ENCODE measurements around the gene IL17F.
"Not testable (repeated sequence)": the region's sequence is repeated elsewhere in the genome, so short reads cannot be mapped to it uniquely, and the experiment has no call there.

Gene IL17F

GRCh38 chr6:52201493-52201892 is 42.8 kb downstream of the IL17F start:
- no peak overlapping the region for H3K27ac ChIP-seq (ENCODE audit: low read depth, low read length)
- no peaks in the 10 kb centered on the region for H3K36me3 ChIP-seq (ENCODE audit: low read length)
- no peaks in the 10 kb centered on the region for H3K9me2 ChIP-seq (replicated peaks; ENCODE audit: insufficient read depth, low read length)
- H3K4me2 ChIP-seq (ENCODE audit: low read depth, low read length, poor library complexity, severe bottlenecking) = no peak overlapping the region
- H2AFZ ChIP-seq (ENCODE audit: low read depth, low read length, severe bottlenecking) = no peak overlapping the region
- H4K20me1 ChIP-seq (ENCODE audit: low read depth, low read length) = no peaks in the 10 kb centered on the region
- H3K79me2 ChIP-seq (ENCODE audit: insufficient read depth, low read length) = no peaks in the 10 kb centered on the region
- H3K9me3 ChIP-seq (ENCODE audit: insufficient read depth, low read length) = no peaks in the 10 kb centered on the region
- no peaks in the 10 kb centered on the region for H3K27me3 ChIP-seq (ENCODE audit: low read length)
- H3K9ac ChIP-seq (ENCODE audit: low read length) = no peak overlapping the region
- TF ChIP-seq EZH2phosphoT487 (conservative IDR thresholded peaks at IDR 0.05; ENCODE audit: low read length) (no peak), CTCF (IDR thresholded peaks at IDR 0.05; ENCODE audit: insufficient read depth, low read length, poor library complexity, severe bottlenecking) (no peak)
- H3K4me3 ChIP-seq (ENCODE audit: insufficient read depth, low read length, poor library complexity, severe bottlenecking) = no peak overlapping the region
- H3F3A ChIP-seq (ENCODE audit: insufficient read depth) = no peaks in the 10 kb centered on the region

- H3K9me2 ChIP-seq (replicated peaks; ENCODE audit: insufficient read depth, low read length) = no peaks in the 10 kb centered on the region
- TF ChIP-seq EZH2phosphoT487 (conservative IDR thresholded peaks at IDR 0.05; ENCODE audit: low read length) = no peak
- TF ChIP-seq CTCF (IDR thresholded peaks at IDR 0.05; ENCODE audit: insufficient read depth, low read length, poor library complexity, severe bottlenecking) = no peak
- H4K20me1 ChIP-seq (ENCODE audit: low read depth, low read length) = no peaks in the 10 kb centered on the region
These were observed 43.3 kb downstream of the IL17F start for GRCh38 chr6:52201046-52201445.

GRCh38 chr6:52200088-52200487 is 44.2 kb downstream of the IL17F start:
- H3K36me3 ChIP-seq (ENCODE audit: low read length); H3K4me3 ChIP-seq (ENCODE audit: insufficient read depth, low read length, poor library complexity, severe bottlenecking); H3K79me2 ChIP-seq (ENCODE audit: insufficient read depth, low read length); H3K27ac ChIP-seq (ENCODE audit: low read depth, low read length); H3K27me3 ChIP-seq (ENCODE audit: low read length); H3K9ac ChIP-seq (ENCODE audit: low read length); H3K9me2 ChIP-seq (replicated peaks; ENCODE audit: insufficient read depth, low read length); H3F3A ChIP-seq (ENCODE audit: insufficient read depth); H3K9me3 ChIP-seq (ENCODE audit: insufficient read depth, low read length); H4K20me1 ChIP-seq (ENCODE audit: low read depth, low read length); H3K4me2 ChIP-seq (ENCODE audit: low read depth, low read length, poor library complexity, severe bottlenecking); H2AFZ ChIP-seq (ENCODE audit: low read depth, low read length, severe bottlenecking): not testable (repeated sequence)

More at GRCh38 chr6:52201046-52201445, 43.3 kb downstream of the IL17F start:
- Histone ChIP-seq H3K79me2 (ENCODE audit: insufficient read depth, low read length) (no peaks in the 10 kb centered on the region), H3K4me3 (ENCODE audit: insufficient read depth, low read length, poor library complexity, severe bottlenecking) (no peak overlapping the region), H3F3A (ENCODE audit: insufficient read depth) (no peaks in the 10 kb centered on the region), H2AFZ (ENCODE audit: low read depth, low read length, severe bottlenecking) (no peak overlapping the region), H3K4me2 (ENCODE audit: low read depth, low read length, poor library complexity, severe bottlenecking) (no peak overlapping the region), H3K27ac (ENCODE audit: low read depth, low read length) (no peak overlapping the region), H3K36me3 (ENCODE audit: low read length) (no peaks in the 10 kb centered on the region), H3K27me3 (ENCODE audit: low read length) (no peaks in the 10 kb centered on the region), H3K9me3 (ENCODE audit: insufficient read depth, low read length) (no peaks in the 10 kb centered on the region), H3K9ac (ENCODE audit: low read length) (no peak overlapping the region)

- Histone ChIP-seq H3K4me3 (ENCODE audit: insufficient read depth, low read length, poor library complexity, severe bottlenecking) (no peak overlapping the region), H3K9me2 (replicated peaks; ENCODE audit: insufficient read depth, low read length) (no peaks in the 10 kb centered on the region), H3K9ac (ENCODE audit: low read length) (no peak overlapping the region), H3K36me3 (ENCODE audit: low read length) (no peaks in the 10 kb centered on the region), H2AFZ (ENCODE audit: low read depth, low read length, severe bottlenecking) (no peak overlapping the region), H3K4me2 (ENCODE audit: low read depth, low read length, poor library complexity, severe bottlenecking) (no peak overlapping the region), H4K20me1 (ENCODE audit: low read depth, low read length) (no peaks in the 10 kb centered on the region), H3K79me2 (ENCODE audit: insufficient read depth, low read length) (no peaks in the 10 kb centered on the region), H3K9me3 (ENCODE audit: insufficient read depth, low read length) (no peaks in the 10 kb centered on the region), H3K27me3 (ENCODE audit: low read length) (no peaks in the 10 kb centered on the region), H3F3A (ENCODE audit: insufficient read depth) (no peaks in the 10 kb centered on the region), H3K27ac (ENCODE audit: low read depth, low read length) (no peak overlapping the region)
- TF ChIP-seq EZH2phosphoT487 (conservative IDR thresholded peaks at IDR 0.05; ENCODE audit: low read length) = no peak
- TF ChIP-seq CTCF (IDR thresholded peaks at IDR 0.05; ENCODE audit: insufficient read depth, low read length, poor library complexity, severe bottlenecking) = no peak
These were observed 48.4 kb downstream of the IL17F start for GRCh38 chr6:52195886-52196285.

All from SU-DHL-6 (cell line).